D341Med (cell line): Measurements from ENCODE around the gene ITPK1.

ENCODE experiments used
- DNase-seq: peaks from one replicate; pipeline ENCODE4 v3.0.0; 2012; ENCODE audit warnings: low spot score

Gene ITPK1

DNA sequence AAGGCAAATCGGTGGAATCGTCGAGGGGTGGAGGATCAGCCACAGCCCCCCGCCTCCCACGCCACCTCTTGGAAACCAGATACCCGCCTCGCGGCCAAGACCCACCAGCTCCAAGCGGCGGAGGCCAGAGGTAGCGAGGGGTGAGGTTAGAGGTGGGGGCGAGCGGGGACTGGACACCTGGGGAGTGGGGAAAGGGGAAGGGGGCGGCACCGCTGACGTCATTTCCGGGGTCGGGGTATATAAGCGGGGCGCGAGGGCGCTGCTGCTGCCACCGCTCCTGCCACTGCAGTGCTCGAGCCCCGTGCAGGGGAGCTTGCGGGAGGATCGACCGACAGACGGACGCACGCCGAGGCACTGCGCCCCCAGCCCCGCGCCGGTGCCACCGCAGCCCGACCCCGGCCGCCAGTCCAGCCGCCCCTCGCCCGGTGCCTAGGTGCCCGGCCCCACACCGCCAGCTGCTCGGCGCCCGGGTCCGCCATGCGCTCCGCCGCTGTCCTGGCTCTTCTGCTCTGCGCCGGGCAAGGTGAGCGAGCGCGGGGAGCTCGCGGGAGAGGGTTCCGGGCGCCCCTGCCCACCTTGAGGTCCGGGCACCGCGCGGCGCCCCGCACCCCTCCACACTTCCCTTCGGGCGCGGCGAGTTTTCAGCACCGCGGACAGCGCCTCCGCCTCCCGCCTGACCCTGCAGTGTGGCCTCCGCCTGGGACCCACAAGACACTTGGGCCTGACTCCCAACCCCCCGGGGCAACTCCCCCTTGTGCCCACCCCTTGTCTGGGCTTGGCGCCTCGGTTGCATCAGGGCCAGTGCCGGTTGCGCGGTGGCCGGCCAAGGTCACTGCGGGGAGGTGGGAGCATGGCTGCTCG, 192.6 kb downstream of the ITPK1 start, which contains the start of gene CHGA:
TSS of gene CHGA (plus strand) at position 268 of the 861 bp plus-strand sequence. CDS start at position 478, 210 bp downstream.
- peak; percentile 97 for DNase-seq

- DNase-seq: no peak
These were observed 193.5 kb downstream of the ITPK1 start for GRCh38 chr14:92922155-92922735.

DNA sequence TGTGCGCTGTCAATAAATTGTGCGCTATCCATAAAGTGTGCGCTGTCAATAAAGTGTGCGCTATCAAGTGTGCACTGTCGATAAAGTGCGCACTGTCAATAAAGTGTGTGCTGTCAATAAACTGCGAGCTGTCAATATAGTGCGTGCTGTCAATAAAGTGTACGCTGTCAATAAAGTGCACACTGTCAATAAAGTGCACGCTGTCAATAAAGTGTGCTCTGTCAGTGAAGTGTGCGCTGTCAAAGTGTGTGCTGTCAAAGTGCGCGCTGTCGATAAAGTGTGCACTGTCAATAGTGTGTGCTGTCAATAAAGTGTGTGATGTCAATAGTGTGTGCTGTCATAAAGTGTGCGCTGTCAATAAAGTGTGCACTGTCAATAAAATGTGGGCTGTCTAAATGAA, 195.7 kb downstream of the ITPK1 start:
- no peak for DNase-seq

DNA sequence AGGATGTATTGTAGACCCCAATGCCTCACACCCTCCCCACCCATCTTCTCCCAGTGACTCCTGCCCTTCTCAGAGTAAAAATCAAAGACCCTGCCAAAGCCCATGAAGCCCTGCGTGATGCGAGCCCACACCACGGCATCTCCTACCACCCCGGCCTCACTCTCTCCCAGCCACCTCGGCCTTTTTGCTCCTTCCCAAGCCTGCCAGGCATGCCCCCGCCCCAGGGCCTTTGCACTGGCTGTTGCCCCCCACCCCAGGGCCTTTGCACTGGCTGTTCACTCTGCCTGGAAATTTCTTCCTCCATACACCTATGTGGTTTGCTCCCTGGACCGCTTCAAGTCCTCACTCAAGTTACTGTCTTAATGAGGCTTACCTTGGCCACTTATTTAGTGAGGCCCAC, 197.8 kb downstream of the ITPK1 start:
- DNase-seq: no peak

DNA sequence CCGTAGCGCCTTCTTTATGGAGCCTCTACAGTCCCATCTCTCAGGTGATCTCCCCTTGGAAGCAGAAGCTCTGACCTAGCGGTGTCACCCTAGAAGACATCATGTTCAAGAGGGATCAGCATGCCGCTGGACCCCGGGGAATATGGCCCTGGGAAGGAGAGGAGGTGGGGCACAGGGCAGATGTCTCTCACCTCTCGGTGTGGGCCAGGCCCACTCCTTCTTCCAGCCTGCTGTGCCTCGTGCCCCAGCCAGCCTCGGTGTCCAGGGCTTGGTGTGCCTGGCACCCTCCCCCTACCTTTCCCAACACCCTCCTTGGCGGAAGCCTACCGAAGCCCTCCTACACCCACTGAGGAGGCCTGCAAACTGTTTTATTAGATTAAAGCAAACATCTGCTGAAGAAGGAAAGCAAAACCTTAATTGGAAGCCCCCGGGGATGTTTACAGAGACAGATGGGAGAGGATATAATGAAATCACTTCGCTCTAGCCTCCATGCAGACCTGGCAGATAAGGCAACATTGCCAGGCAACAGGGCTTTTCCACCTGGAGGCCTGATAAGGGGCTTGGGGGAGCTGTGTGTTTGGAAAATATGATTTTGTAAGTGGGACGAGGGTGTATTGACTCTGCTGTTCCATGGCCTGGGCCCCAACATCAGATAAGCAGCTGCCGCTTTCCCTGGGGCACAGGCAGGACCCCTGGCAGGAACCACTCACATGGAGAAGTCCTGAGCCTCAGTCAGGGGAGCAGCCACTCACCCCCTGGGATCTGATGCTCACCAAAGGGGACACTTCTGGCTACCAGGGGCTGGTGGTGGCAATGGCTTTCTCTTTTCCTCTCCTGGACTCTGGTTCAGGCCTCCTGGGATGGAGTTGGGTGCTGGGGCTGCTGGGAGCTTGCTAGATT, 198.4 kb downstream of the ITPK1 start:
- peak; percentile 86 for DNase-seq

DNA sequence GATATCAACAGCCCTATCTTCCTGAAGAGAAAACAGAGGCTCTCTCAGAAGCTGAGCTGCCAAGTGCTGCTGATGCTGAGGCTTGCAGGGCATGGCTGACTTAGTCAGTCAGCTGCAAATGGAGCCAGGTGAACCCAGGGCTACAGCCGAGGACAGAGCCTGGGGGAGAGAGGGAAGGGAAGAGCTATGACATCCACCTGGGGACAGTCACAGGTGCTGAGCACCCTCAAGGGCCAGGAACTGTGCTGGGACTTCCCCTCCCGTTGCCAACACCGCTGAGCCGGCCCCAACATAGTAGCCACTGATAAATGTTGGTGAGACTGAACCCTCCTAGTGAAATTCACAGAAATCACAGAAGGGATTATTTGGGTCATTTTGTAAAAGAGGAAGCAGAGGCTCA, 199.5 kb downstream of the ITPK1 start:
- no peak for DNase-seq

DNA sequence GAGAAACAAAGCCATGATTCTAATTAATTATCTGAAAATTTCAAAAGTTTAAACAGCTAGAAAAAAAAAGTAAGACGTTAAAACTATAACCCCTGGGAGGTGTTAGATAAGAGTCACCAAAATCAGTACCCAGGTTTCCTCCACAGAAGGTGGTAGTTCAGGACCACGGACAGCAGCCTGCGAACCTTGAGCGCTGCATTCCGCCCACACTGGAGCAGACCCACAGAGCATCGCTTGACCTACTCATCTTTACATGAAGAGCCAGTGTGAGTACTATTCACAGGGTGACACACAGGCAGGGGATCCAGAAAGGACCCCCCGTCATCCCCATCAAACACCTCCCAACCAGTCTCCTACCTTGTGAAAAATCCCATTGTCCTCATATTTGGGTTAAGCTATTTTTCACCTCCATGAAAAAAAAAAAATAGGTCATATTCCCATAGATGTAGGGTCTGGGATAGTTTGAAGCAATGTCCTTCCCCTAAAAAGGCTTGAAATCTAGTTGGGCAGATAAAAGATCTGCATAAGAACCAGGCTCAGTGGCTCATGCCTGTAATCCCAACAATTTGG, 201.6 kb downstream of the ITPK1 start:
- no peak for DNase-seq

DNA sequence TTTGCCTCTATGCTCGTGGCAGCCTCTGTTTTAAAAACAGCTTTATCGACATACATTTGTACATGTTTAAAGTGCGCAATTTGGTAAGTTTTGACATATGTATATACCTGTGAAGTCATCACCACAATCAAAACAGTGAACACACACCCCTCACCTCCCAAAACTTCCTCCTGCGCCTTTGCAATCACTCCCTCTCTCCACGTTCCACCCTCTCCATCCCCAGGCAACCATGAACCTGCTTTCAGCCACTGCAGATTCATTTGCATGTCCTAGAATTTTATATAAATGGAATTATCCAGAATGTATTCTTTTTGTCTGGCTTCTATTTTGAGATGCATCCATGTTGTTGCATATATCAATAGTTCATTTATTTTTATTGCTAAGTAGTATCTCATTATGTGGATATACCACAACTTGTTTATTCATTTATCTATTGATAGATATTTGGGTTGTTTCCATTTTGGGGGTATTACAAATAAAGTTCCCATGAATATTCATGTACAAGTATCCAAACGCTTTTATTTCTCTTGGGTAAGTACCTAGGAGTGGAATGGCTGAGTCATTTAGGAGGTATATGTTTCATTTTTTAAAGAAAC, 208.3 kb downstream of the ITPK1 start:
- DNase-seq: no peak

DNA sequence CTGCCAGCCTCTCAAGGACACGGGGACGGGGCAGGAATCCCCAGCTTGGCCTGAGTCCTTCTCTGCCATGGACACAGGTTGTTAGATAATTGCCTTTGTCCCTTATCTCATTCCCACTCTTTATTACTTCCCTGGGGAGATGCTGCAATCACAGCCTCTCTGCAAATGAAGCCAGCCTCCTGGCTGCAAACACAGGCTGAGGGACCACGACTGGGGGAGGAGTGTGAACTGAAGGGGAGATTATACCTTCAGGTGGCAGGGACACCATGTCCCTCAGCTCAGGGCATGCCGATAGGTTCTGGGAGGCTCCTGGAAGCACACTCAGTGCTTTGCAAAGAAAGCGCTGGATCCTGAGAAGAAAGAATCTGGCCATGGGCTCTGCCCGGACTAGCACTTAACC, 208.9 kb downstream of the ITPK1 start:
- peak; percentile 68 for DNase-seq

- no peak for DNase-seq
These were observed 209.3 kb downstream of the ITPK1 start for GRCh38 chr14:92906420-92906819.

GRCh38 chr14:92905667-92906066, 210.1 kb downstream of the ITPK1 start:
- DNase-seq: no peak

- DNase-seq: no peak
These were observed 212.4 kb downstream of the ITPK1 start for GRCh38 chr14:92903359-92903758.

DNA sequence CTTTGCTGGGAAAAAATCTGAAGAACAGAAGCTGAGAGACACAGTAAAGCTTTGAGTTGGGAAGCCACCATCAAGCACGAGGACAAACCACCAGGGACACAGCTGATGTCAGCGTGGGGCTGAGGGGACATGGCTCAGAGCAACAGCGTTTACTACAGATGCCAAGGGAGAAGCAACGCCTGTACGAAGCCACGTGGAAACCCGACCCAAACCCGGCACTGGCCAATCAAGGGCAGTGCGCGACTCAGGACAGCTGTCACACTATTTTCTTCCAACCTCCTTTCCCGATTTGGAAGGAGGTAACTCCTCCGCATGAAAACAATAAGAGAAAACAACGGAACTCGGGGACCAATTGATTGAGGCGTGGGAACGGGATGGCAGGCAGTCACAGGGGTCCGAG, 213.0 kb downstream of the ITPK1 start:
- no peak for DNase-seq

DNA sequence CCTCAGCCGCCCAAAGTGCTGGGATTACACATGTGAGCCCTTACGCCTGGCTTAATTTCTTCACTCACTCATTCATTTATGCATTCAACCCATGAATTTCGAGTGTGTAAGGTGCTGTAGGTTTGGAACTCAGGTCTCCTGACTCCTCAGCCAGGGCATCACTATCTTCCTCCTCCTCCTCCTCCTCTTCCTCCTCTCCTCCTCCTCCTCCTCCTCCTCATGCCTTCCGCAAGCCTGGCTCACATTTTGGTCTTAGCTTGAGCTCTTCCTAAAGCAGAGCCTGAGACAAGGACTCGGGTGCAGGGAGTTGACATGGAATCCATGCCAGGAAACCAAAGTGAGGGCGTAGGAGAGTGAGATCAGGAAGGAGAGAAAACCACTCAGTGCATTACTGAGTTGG, 213.5 kb downstream of the ITPK1 start:
- DNase-seq: no peak

DNA sequence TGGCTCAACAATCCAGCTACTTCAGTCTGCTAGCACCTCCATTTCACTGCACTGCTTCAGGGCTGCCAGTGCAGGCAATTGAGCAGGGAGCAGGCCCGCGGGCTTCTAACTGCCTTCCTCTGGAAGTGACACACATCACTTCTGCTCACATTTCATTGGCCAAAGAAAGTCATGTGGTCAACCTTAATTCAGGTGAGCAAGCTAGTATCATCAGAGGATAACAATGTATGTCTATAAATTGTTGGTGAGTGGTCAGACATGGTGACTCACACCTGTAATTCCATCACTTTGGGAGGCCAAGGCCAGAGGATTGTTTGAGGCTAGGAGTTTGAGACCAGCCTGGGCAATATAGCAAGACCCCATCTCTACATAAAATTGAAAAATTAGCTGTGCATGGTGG, 215.1 kb downstream of the ITPK1 start:
- DNase-seq: no peak

DNA sequence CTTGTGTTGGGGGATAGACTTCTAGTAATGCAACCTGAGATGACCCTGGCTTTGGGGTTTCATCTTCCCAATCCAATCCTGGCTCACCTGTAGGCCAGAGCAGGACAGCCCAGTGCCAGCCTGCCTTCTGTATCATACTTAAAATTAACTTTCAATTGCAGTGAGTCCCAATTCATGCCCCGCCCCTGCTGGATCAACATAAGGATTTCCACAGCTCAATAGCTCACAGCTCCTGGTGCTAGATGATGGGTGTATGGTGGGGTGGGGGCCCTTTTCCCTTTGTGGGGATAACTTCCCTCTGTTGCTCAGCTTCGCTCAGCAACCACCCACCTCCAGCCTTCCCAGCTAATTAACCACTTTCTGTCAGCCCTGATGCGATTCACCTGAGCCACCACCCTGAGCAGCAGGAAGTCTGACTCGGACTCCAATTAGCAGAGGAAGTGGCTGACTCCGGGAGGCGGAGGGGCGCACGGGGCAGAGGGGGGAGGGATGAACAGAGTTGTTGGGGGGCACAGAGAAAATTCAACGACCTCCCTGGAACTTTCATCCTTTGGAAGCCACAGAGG, 217.1 kb downstream of the ITPK1 start:
- no peak for DNase-seq

GRCh38 chr14:92897922-92898565, 217.7 kb downstream of the ITPK1 start:
- DNase-seq: no peak

DNA sequence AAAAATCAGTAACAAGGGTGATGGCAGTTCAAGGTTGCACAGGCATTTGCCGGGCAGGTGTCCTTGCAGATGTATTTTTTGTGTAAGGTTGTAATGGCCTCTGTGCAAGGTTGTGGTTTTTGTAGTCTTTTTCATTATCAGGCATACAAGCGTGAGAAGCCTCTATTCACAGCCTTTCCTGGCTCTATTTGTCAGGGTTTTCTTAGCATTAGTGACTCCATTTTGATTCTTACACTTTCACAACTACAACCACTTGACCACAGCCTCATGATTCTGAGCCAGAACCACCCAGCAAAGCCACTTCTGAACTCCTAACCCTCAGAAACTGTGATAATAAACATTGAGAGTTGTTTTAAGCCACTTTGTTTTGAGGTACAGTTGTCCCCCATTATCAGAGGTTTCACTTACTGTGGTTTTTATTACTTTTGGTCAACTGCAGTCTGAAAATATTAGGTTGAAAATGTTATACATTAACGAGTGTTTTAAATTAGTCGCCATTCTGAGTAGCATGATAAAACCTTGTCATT, 220.3 kb downstream of the ITPK1 start:
- DNase-seq: no peak

- no peak for DNase-seq
These were observed 223.1 kb downstream of the ITPK1 start for GRCh38 chr14:92892589-92892988.

DNA sequence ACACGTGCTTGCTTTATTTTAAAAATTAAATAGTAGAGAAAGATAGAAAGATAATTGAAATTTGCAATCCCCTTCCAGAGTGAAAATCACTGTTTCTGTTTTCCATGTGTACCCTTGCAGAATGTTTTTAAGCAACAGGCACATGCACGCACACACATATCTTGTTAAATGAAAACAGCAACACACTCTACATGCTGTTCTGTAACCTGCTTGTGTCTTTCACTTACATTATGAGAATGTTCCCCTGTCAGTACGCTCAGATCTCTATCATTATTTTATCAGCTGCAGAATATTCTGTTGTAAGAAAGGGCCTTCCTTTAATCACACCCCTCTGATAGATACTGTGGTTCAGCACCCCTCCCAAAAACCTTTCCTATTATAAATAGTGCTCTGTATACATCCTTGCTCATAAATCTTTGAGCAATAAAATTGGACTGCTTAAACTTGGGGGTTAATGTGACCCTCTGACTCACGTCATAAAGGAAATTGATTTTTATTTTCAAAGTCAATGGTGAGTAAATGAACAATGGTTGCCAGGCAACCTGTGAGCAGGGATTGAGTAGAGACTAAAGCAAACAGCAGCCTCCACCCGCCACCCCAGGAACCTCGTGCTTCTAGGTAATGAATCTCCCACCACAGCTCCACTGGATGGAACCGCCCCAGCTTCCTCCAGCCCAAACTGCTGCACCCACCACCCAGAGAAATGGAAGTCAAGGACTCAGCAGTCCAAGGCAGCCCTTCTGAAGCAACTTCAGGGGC, 224.7 kb downstream of the ITPK1 start:
- no peak for DNase-seq
